Caco-2 (cell line): ENCODE results near the gene FUZ. TPM values are rescaled to one million over a fixed set of nuclear protein-coding genes. Genes with fewer than 3 reads are reported as not detected.
"Not testable (repeated sequence)": the region's sequence is repeated elsewhere in the genome, so short reads cannot be mapped to it uniquely, and the experiment has no call there.

ENCODE experiments used
- BruUV-seq: library from RNA; stranded (reverse); fragments of 400-500 nt; replicated peaks from 2 replicates; lab custom pipeline; 2021; lab: Mats Ljungman, UMichigan
- CTCF ChIA-PET: fragments of 300-600 bp; sonication (Branson Sonifier 250); formaldehyde crosslinking; loops from one replicate; lab custom pipeline; 2022; ENCODE audit warnings: antibody characterized with exemption; lab: Charles Lee
- POLR2A ChIA-PET: fragments of 300-600 bp; sonication (Branson Sonifier 250); formaldehyde crosslinking; loops from one replicate; lab custom pipeline; 2022; ENCODE audit warnings: antibody characterized with exemption; lab: Charles Lee
- DNase-seq, 2 experiments: peaks; one replicate each; pipeline versions ENCODE4 v3.0.0 to v3.0.0-alpha.2; 2020 to 2022
- H3K27me3 ChIP-seq: replicated peaks from 2 replicates; pipeline ENCODE4 v1.6.0; 2011; ENCODE audit warnings: low read length; ENCODE audit not compliant: control insufficient read depth, insufficient read depth
- H3K36me3 ChIP-seq: 2 replicates; pipeline ENCODE4 v1.5.1; 2011; ENCODE audit warnings: low read length; ENCODE audit not compliant: control insufficient read depth, insufficient read depth
- H3K4me1 ChIP-seq: fragments of 250-450 bp; sonication (Bioruptor Pico); 2 replicates; pipeline ENCODE4 v1.5.1; 2020; ENCODE audit warnings: mild to moderate bottlenecking
- H3K4me3 ChIP-seq: 2 replicates; pipeline ENCODE4 v1.5.1; 2011; ENCODE audit warnings: low read depth, mild to moderate bottlenecking, control low read depth, low read length
- H3K9me3 ChIP-seq: fragments of 250-450 bp; sonication (Bioruptor Pico); 2 replicates; pipeline ENCODE4 v1.5.1; 2020; ENCODE audit warnings: mild to moderate bottlenecking, moderate library complexity
- H3K27ac Mint-ChIP-seq: one replicate; pipeline ENCODE4 v1.8.0; 2022; ENCODE audit warnings: mixed read lengths; ENCODE audit not compliant: unreplicated experiment
- H3K27me3 Mint-ChIP-seq: one replicate; pipeline ENCODE4 v1.8.0; 2022; ENCODE audit warnings: mixed read lengths; ENCODE audit not compliant: insufficient read depth, unreplicated experiment
- H3K36me3 Mint-ChIP-seq: one replicate; pipeline ENCODE4 v1.8.0; 2022; ENCODE audit warnings: mild to moderate bottlenecking, mixed read lengths; ENCODE audit not compliant: insufficient read depth, unreplicated experiment
- H3K4me1 Mint-ChIP-seq: one replicate; pipeline ENCODE4 v1.8.0; 2022; ENCODE audit warnings: low read depth, mixed read lengths; ENCODE audit not compliant: unreplicated experiment
- H3K4me3 Mint-ChIP-seq: one replicate; pipeline ENCODE4 v1.8.0; 2022; ENCODE audit warnings: mild to moderate bottlenecking, moderate library complexity, mixed read lengths; ENCODE audit not compliant: unreplicated experiment
- H3K9me3 Mint-ChIP-seq: one replicate; pipeline ENCODE4 v1.8.0; 2022; ENCODE audit warnings: mixed read lengths; ENCODE audit not compliant: unreplicated experiment
- intact Hi-C: fragments of 100-400 bp; cut with micrococcal nuclease; formaldehyde crosslinking; loops from one replicate; pipeline ENCODE4 v1.10.0; 2022; ENCODE audit not compliant: unreplicated experiment
- total RNA-seq: library from RNA; stranded (reverse); gene quantifications from 2 replicates; pipeline ENCODE4 v1.2.3, GENCODE V29; 2022
- TF ChIP-seq, protein P1 (sequence below), 2 experiments: fragments of 200-600 bp in 1 of 2; IDR thresholded peaks; 1 replicate in 1 of 2; 2 replicates in 1 of 2; pipeline versions ENCODE4 v1.5.1 to v1.8.0; 2011 to 2022; ENCODE audit warnings: antibody characterized with exemption in 1 of 2, control low read depth in 1 of 2, inconsistent platforms in 1 of 2, low read depth in 1 of 2, low read length in 1 of 2, mild to moderate bottlenecking in 1 of 2, moderate library complexity in 1 of 2; ENCODE audit not compliant: insufficient read depth in 1 of 2, severe bottlenecking in 1 of 2, unreplicated experiment in 1 of 2

FUZ gene
- total RNA-seq, 1 experiment from 2014 or later, result 0.75 TPM

DNA sequence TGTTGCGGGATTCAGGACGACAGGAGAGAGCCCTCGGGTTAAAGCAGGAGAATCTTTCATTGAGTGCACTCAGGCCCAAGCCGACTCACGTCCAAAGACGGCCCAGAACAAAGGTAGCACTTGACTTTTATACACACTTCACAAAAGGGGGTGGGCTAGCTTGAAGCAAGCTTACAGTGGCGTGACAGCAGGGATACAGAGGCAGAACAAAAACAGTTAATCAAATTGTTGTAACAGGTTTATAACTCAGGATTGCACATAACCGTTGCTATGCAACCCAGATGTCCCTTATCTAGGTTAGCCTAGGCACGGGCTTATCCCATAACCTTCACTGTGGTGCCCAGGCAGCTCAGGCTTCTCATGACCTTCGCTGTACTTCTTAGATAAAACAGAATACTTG is 7.0 kb upstream of the FUZ start:
- no peaks in the 10 kb centered on the region for H3K4me1 ChIP-seq
- ChIA-PET CTCF (no interaction called here), POLR2A (no interaction called here)
- H3K27me3 Mint-ChIP-seq, result no peaks in the 10 kb centered on the region
- no peaks in the 10 kb centered on the region for H3K27me3 ChIP-seq
- peaks cover 7% of the 10 kb centered on the region for H3K4me1 Mint-ChIP-seq
- TSS peak; percentile 50 for BruUV-seq
- no peak for DNase-seq
- H3K36me3 ChIP-seq, result peaks cover 4% of the 10 kb centered on the region
- no peak overlapping the region for H3K4me3 Mint-ChIP-seq
- peaks cover 50% of the 10 kb centered on the region for H3K36me3 Mint-ChIP-seq
- H3K9me3 ChIP-seq, result no peaks in the 10 kb centered on the region
- no peak overlapping the region for H3K27ac Mint-ChIP-seq
- H3K9me3 Mint-ChIP-seq, result no peaks in the 10 kb centered on the region
- intact Hi-C loops, result no loop called here
- H3K4me3 ChIP-seq, result no peak overlapping the region
- TF ChIP-seq, protein P1, sequence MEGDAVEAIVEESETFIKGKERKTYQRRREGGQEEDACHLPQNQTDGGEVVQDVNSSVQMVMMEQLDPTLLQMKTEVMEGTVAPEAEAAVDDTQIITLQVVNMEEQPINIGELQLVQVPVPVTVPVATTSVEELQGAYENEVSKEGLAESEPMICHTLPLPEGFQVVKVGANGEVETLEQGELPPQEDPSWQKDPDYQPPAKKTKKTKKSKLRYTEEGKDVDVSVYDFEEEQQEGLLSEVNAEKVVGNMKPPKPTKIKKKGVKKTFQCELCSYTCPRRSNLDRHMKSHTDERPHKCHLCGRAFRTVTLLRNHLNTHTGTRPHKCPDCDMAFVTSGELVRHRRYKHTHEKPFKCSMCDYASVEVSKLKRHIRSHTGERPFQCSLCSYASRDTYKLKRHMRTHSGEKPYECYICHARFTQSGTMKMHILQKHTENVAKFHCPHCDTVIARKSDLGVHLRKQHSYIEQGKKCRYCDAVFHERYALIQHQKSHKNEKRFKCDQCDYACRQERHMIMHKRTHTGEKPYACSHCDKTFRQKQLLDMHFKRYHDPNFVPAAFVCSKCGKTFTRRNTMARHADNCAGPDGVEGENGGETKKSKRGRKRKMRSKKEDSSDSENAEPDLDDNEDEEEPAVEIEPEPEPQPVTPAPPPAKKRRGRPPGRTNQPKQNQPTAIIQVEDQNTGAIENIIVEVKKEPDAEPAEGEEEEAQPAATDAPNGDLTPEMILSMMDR (IDR thresholded peaks at IDR 0.05; ENCODE audit: insufficient read depth in 1 of 2, low read depth in 1 of 2, low read length in 1 of 2, severe bottlenecking in 1 of 2, unreplicated experiment in 1 of 2), result no peak

DNA sequence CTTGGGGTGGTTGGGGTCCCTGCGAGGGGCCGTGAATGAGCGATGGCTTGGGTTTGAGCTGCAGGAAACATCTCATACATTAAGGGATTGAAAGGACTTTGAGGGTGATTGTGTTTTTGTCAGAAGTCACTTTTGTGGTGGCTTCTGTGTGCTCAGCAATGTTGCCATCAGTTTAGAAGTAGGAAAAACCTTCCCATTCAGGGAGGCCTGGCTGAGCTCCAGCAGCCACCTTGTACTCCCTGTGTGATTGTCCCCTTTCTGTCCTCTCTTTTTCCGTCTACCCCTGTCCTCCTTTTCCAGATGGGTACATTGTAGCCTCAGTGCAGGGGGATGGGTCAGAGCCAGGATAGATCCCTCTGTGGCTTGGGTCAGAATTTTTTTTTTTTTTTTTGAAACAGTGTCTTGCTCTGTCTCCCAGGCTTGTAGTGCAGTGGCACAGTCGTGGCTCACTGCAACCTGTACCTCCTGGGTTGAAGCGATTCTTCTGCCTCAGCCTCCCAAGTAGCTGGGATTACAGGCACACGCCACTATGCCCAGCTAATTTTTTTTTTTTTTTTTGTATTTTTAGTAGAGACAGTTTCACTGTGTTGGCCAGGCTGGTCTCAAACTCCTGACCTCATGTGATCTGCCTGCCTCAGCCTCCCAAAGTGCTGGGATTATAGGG is 6.5 kb upstream of the FUZ start:
- H3K4me1 ChIP-seq, H3K27me3 Mint-ChIP-seq, H3K9me3 Mint-ChIP-seq, BruUV-seq, POLR2A ChIA-PET, H3K36me3 ChIP-seq, H3K4me1 Mint-ChIP-seq, H3K27me3 ChIP-seq, DNase-seq, H3K9me3 ChIP-seq: not testable (repeated sequence)
- Mint-ChIP-seq H3K36me3 (peaks cover 46% of the 10 kb centered on the region), H3K4me3 (peak overlapping the region; percentile 85), H3K27ac (peak overlapping the region; percentile 96)
- H3K4me3 ChIP-seq, result peak overlapping the region; percentile 100
- intact Hi-C loops, result loop anchor here (5.0 kb wide), 1 partner anchor 33 kb away; the partner anchor contains the start of gene PTOV1
- CTCF ChIA-PET, result interaction anchor here (0.7 to 1.2 kb wide), 2 partner anchors 120 to 222 kb away, joined by 4 read pairs; no protein-coding TSS in a partner anchor

DNA sequence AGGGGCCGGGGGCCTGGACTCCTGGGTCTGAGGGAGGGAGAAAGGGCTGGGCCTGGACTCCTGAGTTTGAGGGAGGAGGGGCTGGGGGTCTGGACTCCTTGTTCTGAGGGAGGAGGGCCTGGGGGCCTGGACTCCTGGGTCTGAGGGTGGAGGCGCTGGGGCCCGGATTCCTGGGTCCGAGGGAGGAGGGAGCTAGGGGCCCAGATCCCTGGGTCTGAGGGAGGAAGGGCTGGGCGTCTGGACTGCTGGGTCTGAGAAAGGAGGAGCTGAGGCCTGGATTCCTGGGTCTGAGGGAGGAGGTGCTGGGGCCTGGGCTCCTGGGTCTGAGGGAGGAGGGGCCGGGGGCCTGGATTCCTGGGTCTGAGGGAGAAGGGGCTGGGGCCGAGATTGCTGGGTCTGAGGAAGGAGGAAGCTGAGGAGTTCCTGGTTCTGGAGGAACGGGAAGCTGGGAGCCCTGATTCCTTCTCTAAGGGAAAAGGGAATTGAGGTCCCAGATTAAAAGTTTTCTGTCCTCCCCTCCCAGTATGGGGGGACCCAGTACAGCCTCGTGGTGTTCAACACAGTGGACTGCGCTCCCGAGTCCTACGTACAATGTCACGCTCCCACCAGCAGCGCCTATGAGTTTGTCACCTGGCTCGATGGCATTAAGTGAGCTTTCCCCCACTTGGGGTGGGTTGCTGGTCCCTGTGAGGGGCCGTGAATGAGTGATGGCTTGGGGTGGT is 5.7 kb upstream of the FUZ start:
- Histone ChIP-seq H3K4me3 (peak overlapping the region; percentile 100), H3K36me3 (peaks cover 4% of the 10 kb centered on the region), H3K9me3 (no peaks in the 10 kb centered on the region), H3K4me1 (no peaks in the 10 kb centered on the region; the same call in 1 of the 2 replicates), H3K27me3 (no peaks in the 10 kb centered on the region)
- no peaks in the 10 kb centered on the region for H3K27me3 Mint-ChIP-seq
- TF ChIP-seq, protein P1 (IDR thresholded peaks at IDR 0.05; ENCODE audit: insufficient read depth in 1 of 2, low read depth in 1 of 2, low read length in 1 of 2, severe bottlenecking in 1 of 2, unreplicated experiment in 1 of 2), result no peak
- H3K4me1 Mint-ChIP-seq, result peaks cover 7% of the 10 kb centered on the region
- intact Hi-C loops, result loop anchor here (5.0 kb wide), 1 partner anchor 33 kb away; the partner anchor contains the start of gene PTOV1
- POLR2A ChIA-PET, result interaction anchor here (0.7 to 0.9 kb wide), 2 partner anchors 16 to 52 kb away, joined by 4 to 10 read pairs; partner anchors contain the start of gene AP2A1
- peak overlapping the region; percentile 96 for H3K27ac Mint-ChIP-seq
- H3K4me3 Mint-ChIP-seq, result peak overlapping the region; percentile 85
- no TSS peak for BruUV-seq
- H3K36me3 Mint-ChIP-seq, result peaks cover 41% of the 10 kb centered on the region
- no peaks in the 10 kb centered on the region for H3K9me3 Mint-ChIP-seq
- CTCF ChIA-PET, result interaction anchor here (0.7 to 1.2 kb wide), 4 partner anchors 72 to 222 kb away, joined by 3 to 4 read pairs (median 4); no protein-coding TSS in a partner anchor
- DNase-seq, result peak in 1 of 2 experiments; percentile 37
